Neuron (in vitro differentiated cells): Measurements from ENCODE around the gene WDTC1.

ENCODE experiments used
- H2AFZ ChIP-seq: one replicate; pipeline ENCODE4 v1.6.1; 2013; ENCODE audit warnings: low read depth, mild to moderate bottlenecking, inconsistent platforms, low read length, moderate library complexity
- H3K27me3 ChIP-seq: one replicate; pipeline ENCODE4 v1.6.1; 2013; ENCODE audit warnings: low read length; ENCODE audit not compliant: insufficient read depth
- H3K36me3 ChIP-seq: one replicate; pipeline ENCODE4 v1.6.1; 2013; ENCODE audit warnings: low read length; ENCODE audit not compliant: insufficient read depth
- H3K4me1 ChIP-seq: one replicate; pipeline ENCODE4 v1.6.1; 2013; ENCODE audit warnings: low read length; ENCODE audit not compliant: insufficient read depth
- H3K4me3 ChIP-seq: 2 replicates; pipeline ENCODE4 v1.5.1; 2013; ENCODE audit warnings: mild to moderate bottlenecking, low read length, moderate library complexity
- H3K9me3 ChIP-seq: one replicate; pipeline ENCODE4 v1.6.1; 2013; ENCODE audit warnings: low read length

The WDTC1 gene

GRCh38 chr1:27298632-27299384, 64.4 kb downstream of the WDTC1 start:
- H3K36me3 ChIP-seq: peaks cover 22% of the 10 kb centered on the region
- no peaks in the 10 kb centered on the region for H3K9me3 ChIP-seq
- H2AFZ ChIP-seq: no peak overlapping the region
- H3K27me3 ChIP-seq: no peaks in the 10 kb centered on the region
- peaks cover 23% of the 10 kb centered on the region for H3K4me1 ChIP-seq
- no peak overlapping the region for H3K4me3 ChIP-seq

GRCh38 chr1:27299385-27300271, 65.2 kb downstream of the WDTC1 start:
- peaks cover 23% of the 10 kb centered on the region for H3K4me1 ChIP-seq
- peaks cover 17% of the 10 kb centered on the region for H3K36me3 ChIP-seq
- H3K4me3 ChIP-seq: no peak overlapping the region

DNA sequence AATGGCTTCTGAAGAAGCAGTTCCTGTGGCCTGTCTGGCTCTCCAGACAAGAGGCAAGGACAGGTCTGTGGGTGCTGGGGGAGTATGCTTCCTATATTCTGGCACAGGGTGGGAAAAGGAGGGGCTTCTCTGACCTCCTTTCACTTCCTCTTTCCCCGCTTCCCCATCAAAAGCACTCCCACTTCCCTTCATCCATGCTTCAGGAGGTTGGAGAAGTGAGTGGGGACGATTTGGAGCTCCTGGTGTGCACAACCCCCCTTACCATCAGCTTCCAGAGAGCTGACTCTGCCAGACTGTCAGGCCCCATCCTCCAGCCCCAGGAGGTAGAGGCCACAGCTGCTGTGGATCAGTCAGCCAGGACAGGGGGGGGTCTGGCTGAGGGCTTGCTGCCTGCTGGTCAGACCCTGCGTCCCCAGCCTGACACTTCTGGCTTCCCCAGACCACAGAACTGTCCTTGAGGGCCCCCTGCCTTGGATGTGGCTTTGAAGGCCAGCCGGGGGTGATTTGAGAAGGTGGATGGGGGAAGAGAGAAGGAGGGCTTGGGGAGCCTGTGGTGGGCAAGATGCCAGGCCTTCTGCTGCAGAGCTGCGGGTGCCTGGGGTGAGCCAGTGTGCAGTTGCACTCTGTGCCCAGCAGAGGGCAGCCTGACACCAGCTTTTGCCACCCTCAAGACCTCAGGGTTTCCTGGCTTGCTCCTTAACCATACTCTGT, 66.1 kb downstream of the WDTC1 start:
- no peak overlapping the region for H2AFZ ChIP-seq
- H3K4me1 ChIP-seq: peaks cover 23% of the 10 kb centered on the region
- H3K27me3 ChIP-seq: no peaks in the 10 kb centered on the region
- H3K9me3 ChIP-seq: no peaks in the 10 kb centered on the region
- H3K4me3 ChIP-seq: no peak overlapping the region
- peaks cover 17% of the 10 kb centered on the region for H3K36me3 ChIP-seq

More at GRCh38 chr1:27299385-27300271, 65.2 kb downstream of the WDTC1 start:
- no peaks in the 10 kb centered on the region for H3K27me3 ChIP-seq
- H3K9me3 ChIP-seq: no peaks in the 10 kb centered on the region
- H2AFZ ChIP-seq: no peak overlapping the region

DNA sequence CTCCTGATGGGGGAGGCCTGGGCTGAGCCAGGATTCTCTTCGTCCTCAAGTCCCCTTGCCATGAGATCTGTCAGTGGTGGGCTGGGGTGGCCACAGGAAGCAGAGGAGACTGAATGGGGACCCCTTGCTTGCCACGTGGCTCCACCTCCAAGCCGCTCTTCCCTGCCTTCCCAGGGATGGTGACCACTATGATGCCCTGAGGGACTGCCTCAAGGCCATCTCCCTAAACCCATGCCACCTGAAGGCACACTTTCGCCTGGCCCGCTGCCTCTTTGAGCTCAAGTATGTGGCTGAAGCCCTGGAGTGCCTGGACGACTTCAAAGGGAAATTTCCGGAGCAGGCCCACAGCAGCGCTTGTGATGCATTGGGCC, 66.6 kb downstream of the WDTC1 start:
- Histone ChIP-seq H3K4me1 (peaks cover 23% of the 10 kb centered on the region), H3K9me3 (no peaks in the 10 kb centered on the region), H3K36me3 (peaks cover 17% of the 10 kb centered on the region), H3K27me3 (no peaks in the 10 kb centered on the region), H2AFZ (no peak overlapping the region), H3K4me3 (no peak overlapping the region)

DNA sequence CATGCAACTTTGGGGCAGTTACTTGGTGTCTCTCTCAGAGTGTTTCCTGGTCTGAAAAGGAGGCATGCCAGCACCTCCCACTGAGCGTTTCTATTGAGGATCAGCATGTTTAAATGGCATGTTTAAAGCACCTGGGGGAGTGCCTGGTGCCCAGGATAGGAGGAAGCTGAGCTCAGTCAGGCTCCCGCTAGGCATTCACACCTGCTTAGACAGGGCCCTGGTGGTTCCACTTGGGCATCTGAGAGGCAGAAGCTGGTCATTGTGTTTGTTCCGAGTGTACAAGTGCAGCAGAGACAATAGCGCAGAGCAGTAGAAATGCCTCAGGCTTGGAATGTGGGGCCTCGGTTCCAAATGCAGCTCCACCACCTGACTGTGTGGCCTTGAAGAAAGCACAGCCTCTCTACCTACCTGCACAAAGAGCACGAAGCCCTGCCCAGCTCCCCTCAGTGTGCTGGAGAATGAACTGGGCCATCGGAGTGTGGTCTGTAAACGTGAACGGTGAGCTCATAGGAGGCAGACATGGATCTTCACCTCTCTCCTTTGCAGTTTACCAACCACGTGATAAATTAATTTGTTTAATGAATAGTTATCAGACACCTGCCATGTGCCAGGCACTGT, 67.3 kb downstream of the WDTC1 start:
- Histone ChIP-seq H3K4me3 (no peak overlapping the region), H3K9me3 (no peaks in the 10 kb centered on the region), H3K27me3 (no peaks in the 10 kb centered on the region), H3K36me3 (peaks cover 17% of the 10 kb centered on the region), H3K4me1 (peaks cover 26% of the 10 kb centered on the region), H2AFZ (no peak overlapping the region)

DNA sequence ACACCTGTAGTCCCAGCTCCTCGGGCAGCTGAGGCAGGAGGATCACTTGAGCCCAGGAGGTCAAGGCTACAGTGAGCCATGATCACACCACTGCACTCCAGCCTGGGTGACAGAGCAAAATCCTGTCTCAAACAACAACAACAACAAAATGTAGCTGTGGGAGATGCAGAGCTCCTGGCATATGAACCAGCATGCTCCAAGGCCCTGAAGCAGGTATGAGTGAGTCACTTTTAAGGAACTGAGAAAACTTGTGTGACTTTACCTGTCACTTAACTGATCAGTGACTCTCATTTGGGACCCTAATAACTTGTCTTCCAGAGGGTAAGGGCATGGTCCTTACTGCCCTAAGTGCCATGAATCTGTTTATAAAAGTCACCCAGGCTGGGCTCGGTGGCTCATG, 68.2 kb downstream of the WDTC1 start:
- Histone ChIP-seq H3K4me3 (no peak overlapping the region), H3K27me3 (no peaks in the 10 kb centered on the region), H3K4me1 (peaks cover 35% of the 10 kb centered on the region), H2AFZ (no peak overlapping the region), H3K36me3 (peaks cover 8% of the 10 kb centered on the region), H3K9me3 (no peaks in the 10 kb centered on the region)

DNA sequence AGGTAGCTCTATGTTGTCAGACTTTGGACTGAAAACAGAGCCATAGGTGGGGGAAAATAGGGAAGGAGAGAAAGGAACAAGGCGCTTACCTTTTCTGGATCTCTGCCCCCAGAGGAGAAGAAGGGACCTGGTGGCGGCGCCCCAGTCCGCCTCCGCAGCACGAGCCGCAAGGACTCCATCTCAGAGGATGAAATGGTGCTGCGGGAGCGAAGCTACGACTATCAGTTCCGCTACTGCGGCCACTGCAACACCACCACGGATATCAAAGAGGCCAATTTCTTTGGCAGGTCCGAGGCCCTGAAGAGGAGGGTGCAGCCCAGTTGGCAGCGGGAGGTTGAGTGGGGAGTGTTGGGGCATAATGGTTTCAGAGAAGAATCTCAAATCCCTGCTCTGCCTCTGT, 69.1 kb downstream of the WDTC1 start:
- Histone ChIP-seq H3K27me3 (no peaks in the 10 kb centered on the region), H3K4me1 (peaks cover 43% of the 10 kb centered on the region), H3K4me3 (no peak overlapping the region), H3K9me3 (no peaks in the 10 kb centered on the region), H3K36me3 (no peaks in the 10 kb centered on the region), H2AFZ (no peak overlapping the region)

DNA sequence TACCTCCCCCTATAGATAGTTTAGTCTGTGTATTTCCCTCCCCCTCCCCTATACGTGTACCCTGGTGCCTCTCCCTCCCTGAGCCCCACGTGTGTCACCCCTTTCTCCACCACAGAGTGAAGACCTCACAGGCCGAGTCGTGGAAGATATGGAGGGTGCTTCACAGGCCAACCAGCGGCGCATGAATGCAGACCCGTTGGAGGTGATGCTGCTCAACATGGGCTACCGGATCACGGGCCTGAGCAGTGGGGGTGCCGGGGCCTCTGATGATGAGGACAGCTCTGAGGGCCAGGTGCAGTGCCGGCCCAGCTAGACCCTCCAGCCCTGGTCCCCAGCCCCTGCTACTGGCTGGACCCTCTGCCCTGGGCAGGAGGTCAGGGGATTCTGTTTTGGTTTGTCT, 71.6 kb downstream of the WDTC1 start:
- Histone ChIP-seq H3K4me1 (peaks cover 20% of the 10 kb centered on the region), H3K9me3 (no peaks in the 10 kb centered on the region), H3K4me3 (no peak overlapping the region), H3K36me3 (no peaks in the 10 kb centered on the region), H3K27me3 (no peaks in the 10 kb centered on the region), H2AFZ (no peak overlapping the region)

DNA sequence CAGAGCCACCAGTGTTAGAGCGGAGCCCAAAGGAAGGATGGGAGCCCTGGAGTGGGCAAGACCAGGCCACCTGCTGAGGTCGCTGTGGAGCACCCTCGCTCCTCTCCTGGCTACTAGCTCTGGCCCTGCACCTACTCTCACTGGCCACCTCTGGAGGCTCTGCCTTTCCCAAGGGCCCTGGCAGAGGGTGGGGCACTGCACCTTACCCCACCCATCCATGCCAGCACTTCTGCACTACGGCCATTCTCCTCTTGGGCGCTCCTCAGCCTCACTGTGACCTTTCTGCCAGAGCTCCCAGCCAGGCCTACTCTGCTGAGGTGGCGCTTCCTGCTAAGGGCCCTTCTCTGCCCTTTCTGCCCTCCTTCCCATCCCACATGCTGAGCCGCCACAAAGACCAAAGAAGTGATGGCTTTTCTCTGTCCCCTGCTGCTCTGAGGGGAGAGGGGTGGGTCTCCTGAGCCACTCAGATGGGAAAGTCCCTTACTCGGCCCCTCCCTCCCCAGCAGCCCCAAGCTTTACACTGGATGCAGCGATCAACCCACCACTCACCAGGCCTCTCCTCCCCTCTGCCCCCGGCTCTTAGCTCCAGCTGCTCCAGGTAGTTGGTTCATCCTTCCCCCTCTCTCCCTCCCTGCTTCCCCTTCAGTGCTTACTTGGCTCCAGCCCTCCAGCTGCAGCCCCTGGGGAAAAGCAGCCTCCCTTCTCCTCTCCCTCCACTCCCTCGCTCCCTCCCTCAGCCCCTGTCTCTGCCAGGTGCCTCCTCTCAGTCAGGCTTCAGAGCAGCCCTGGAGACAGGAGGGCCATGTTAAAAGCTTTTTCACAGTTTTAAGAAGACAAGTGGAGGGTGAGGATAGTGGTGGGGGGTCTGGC, 72.7 kb downstream of the WDTC1 start:
- Histone ChIP-seq H3K9me3 (no peaks in the 10 kb centered on the region), H3K4me3 (no peak overlapping the region), H3K27me3 (no peaks in the 10 kb centered on the region), H2AFZ (no peak overlapping the region), H3K36me3 (no peaks in the 10 kb centered on the region), H3K4me1 (peaks cover 20% of the 10 kb centered on the region)

GRCh38 chr1:27307874-27308598, 73.6 kb downstream of the WDTC1 start:
- no peaks in the 10 kb centered on the region for H3K27me3 ChIP-seq

DNA sequence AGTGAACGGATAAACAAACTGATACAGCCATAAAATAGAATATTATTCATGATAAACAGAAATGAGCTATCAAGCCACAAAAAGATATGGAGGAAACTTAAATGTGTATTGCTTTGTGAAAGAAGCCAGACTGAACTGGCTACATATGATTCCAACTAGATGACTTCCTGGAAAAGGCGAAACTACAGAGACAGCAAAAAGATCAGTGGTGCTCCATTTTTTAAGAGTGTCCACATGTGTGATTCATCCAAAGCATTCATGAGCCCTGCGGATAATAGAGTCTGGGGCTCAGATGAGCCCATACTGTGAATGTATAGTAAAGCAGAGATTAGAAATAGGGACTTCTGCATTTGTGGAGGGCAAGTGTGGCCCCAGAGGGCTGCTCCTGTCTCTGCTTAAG, 79.7 kb downstream of the WDTC1 start:
- H3K4me1 ChIP-seq: peaks cover 15% of the 10 kb centered on the region
- no peak overlapping the region for H3K4me3 ChIP-seq
- no peak overlapping the region for H2AFZ ChIP-seq
- no peaks in the 10 kb centered on the region for H3K36me3 ChIP-seq
- H3K9me3 ChIP-seq: no peaks in the 10 kb centered on the region
- H3K27me3 ChIP-seq: no peaks in the 10 kb centered on the region

More at GRCh38 chr1:27307874-27308598, 73.6 kb downstream of the WDTC1 start:
- H3K4me1 ChIP-seq: peaks cover 20% of the 10 kb centered on the region
- no peaks in the 10 kb centered on the region for H3K9me3 ChIP-seq
- H3K36me3 ChIP-seq: no peaks in the 10 kb centered on the region
- H3K4me3 ChIP-seq: no peak overlapping the region
- no peak overlapping the region for H2AFZ ChIP-seq
